Measurements from ENCODE around the gene CCDC181.

CCDC181 gene

DNA sequence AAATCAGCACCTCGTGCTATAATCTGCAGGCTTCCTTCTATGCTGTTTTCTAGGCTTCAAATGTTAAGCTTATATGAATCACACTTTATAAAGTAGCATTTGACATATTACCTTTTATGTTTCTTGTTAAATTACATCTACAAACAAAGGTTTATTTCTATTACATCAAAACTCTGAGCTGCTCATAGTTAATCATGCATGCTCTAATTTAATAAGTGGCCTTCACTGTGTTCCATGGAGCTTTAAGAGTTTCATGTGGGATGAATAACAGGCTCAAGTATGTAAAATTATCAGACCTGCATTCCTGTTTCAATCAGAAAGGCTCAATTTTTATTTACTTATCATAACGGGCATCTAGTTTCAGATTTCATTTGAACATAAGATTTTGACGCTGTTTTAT, 45.5 kb upstream of the CCDC181 start:
- no peak overlapping the region for H3K4ac ChIP-seq (ENCODE audit: low read depth in 1 of 2, low read length in 2 of 2)
- no peak for DNase-seq
- H3K18ac ChIP-seq (ENCODE audit: low read depth in 1 of 2, low read length in 2 of 2) = no peak overlapping the region
- no peak overlapping the region for H2AK5ac ChIP-seq (ENCODE audit: low read length, severe bottlenecking)
- H3K27ac ChIP-seq (ENCODE audit: low read length, poor library complexity, severe bottlenecking) = no peak overlapping the region
- H3K4me3 ChIP-seq (ENCODE audit: insufficient read depth in 1 of 2, low read depth in 1 of 2, low read length in 2 of 2) = no peak overlapping the region
- no peak overlapping the region for H2BK15ac ChIP-seq (ENCODE audit: low read depth, poor library complexity, severe bottlenecking)
- WGBS = no CpG with 5 or more reads among the region's 3 CpGs
- no peak overlapping the region for H3K4me2 ChIP-seq (ENCODE audit: low read length, poor library complexity, severe bottlenecking)
- no peak overlapping the region for H2BK12ac ChIP-seq (ENCODE audit: low read length in 2 of 2)
- no peaks in the 10 kb centered on the region for H3K9me3 ChIP-seq (ENCODE audit: control insufficient read depth, low read length)
- H3K36me3 ChIP-seq (ENCODE audit: control insufficient read depth in 1 of 2, insufficient read depth in 2 of 2, low read depth in 1 of 2, low read length in 2 of 2) = peaks cover 0 to 48% of the 10 kb centered on the region in 2 experiments
- H3K23ac ChIP-seq (ENCODE audit: low read length in 2 of 2) = no peak overlapping the region
- H4K8ac ChIP-seq (ENCODE audit: low read length) = no peak overlapping the region
- no peak overlapping the region for H2BK120ac ChIP-seq (ENCODE audit: low read depth, low read length)
- no peak overlapping the region for H4K91ac ChIP-seq (ENCODE audit: low read length)
- H2AFZ ChIP-seq (ENCODE audit: low read depth, low read length) = no peak overlapping the region
- no peak overlapping the region for H2BK5ac ChIP-seq (ENCODE audit: low read depth, low read length, poor library complexity, severe bottlenecking)
- no peaks in the 10 kb centered on the region for H3K27me3 ChIP-seq (ENCODE audit: control insufficient read depth in 1 of 2, insufficient read depth in 1 of 2, low read length in 2 of 2)
- H3K9ac ChIP-seq (ENCODE audit: low read length) = no peak overlapping the region
- H3K4me1 ChIP-seq (ENCODE audit: control insufficient read depth, insufficient read depth, low read depth, low read length) = no peaks in the 10 kb centered on the region
- H3K79me1 ChIP-seq (replicated peaks; ENCODE audit: low read length, poor library complexity, severe bottlenecking) = peaks cover 10% of the 10 kb centered on the region
- no peak overlapping the region for H3K14ac ChIP-seq (ENCODE audit: low read length in 2 of 2)

DNA sequence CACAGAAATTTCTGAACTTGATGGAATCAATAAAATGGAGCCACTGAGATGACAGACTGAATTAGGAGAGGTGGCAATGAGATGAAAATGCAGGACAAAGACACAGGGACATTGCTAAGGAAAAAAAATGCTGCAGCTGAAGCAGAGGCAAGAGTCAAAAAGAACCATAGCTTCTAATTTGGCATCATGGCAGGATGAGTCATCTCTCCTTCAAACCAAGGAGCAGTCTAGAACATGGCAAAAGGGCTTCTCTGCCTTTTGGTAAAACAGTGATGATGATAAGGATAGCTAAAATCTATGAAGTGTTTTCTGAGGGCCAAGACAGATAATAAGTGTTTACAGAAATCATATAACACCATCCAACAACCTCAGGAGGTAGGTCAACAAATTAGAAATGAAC, 41.7 kb upstream of the CCDC181 start:
- no peak overlapping the region for H4K91ac ChIP-seq (ENCODE audit: low read length)
- no peak overlapping the region for H3K27ac ChIP-seq (ENCODE audit: low read length, poor library complexity, severe bottlenecking)
- peaks cover 0 to 64% of the 10 kb centered on the region in 2 experiments for H3K36me3 ChIP-seq (ENCODE audit: control insufficient read depth in 1 of 2, insufficient read depth in 2 of 2, low read depth in 1 of 2, low read length in 2 of 2)
- no peak overlapping the region for H2BK15ac ChIP-seq (ENCODE audit: low read depth, poor library complexity, severe bottlenecking)
- H2AFZ ChIP-seq (ENCODE audit: low read depth, low read length) = no peak overlapping the region
- no peak overlapping the region for H3K4me3 ChIP-seq (ENCODE audit: insufficient read depth in 1 of 2, low read depth in 1 of 2, low read length in 2 of 2)
- peaks cover 2% of the 10 kb centered on the region for H3K79me1 ChIP-seq (replicated peaks; ENCODE audit: low read length, poor library complexity, severe bottlenecking)
- H2AK5ac ChIP-seq (ENCODE audit: low read length, severe bottlenecking) = no peak overlapping the region
- H3K4me2 ChIP-seq (ENCODE audit: low read length, poor library complexity, severe bottlenecking) = no peak overlapping the region
- H3K9ac ChIP-seq (ENCODE audit: low read length) = no peak overlapping the region
- no peaks in the 10 kb centered on the region for H3K27me3 ChIP-seq (ENCODE audit: control insufficient read depth in 1 of 2, insufficient read depth in 1 of 2, low read length in 2 of 2)
- no peak overlapping the region for H2BK120ac ChIP-seq (ENCODE audit: low read depth, low read length)
- no peak overlapping the region for H3K18ac ChIP-seq (ENCODE audit: low read depth in 1 of 2, low read length in 2 of 2)
- H4K8ac ChIP-seq (ENCODE audit: low read length) = no peak overlapping the region
- no peak overlapping the region for H3K23ac ChIP-seq (ENCODE audit: low read length in 2 of 2)
- no peak overlapping the region for H3K14ac ChIP-seq (ENCODE audit: low read length in 2 of 2)
- no peak for DNase-seq
- no peak overlapping the region for H2BK12ac ChIP-seq (ENCODE audit: low read length in 2 of 2)
- no peaks in the 10 kb centered on the region for H3K4me1 ChIP-seq (ENCODE audit: control insufficient read depth, insufficient read depth, low read depth, low read length)
- H3K4ac ChIP-seq (ENCODE audit: low read depth in 1 of 2, low read length in 2 of 2) = no peak overlapping the region
- H2BK5ac ChIP-seq (ENCODE audit: low read depth, low read length, poor library complexity, severe bottlenecking) = no peak overlapping the region
- no peaks in the 10 kb centered on the region for H3K9me3 ChIP-seq (ENCODE audit: control insufficient read depth, low read length)

DNA sequence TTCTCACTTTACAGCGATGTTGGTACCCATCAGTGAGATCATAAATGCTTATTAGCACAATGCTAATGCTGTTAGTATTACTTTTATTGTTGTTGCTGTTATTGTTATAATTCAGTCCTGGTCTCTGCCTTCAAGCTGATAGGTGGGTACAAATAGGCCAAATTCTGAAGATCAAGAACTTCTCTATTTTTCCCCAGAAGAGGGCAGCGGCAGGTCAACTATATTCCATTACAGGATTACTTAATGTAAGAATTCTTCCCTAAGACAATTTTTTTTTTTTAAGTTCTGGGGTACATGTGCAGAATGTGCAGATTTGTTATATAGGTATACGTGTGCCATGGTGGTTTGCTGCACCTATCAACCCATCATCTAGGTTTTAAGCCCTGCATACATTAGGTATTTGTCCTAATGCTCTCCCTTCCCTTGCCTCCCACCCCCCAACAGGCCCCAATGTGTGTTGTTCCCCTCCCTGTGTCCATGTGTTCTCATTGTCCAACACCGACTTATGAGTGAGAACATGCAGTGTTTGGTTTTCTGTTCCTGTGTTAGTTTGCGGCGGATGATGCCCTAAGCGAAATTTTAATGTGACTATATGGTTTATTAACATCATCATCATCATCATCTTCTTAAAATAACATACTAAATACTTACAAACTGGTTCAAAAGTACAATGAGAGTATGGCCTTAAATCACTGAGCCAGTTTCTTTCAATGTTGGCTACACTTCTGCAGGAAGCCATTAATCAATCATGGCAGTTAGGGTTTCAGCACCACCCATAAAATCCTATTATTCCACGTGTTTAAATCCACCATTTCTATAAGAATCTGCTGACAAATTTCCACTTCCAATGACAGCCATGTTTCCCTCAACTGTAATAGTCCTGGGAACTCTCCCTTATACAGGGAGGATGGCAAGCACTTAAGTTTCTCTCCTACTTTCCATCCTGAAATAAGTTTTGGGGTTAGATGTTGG, 39.3 kb upstream of the CCDC181 start:
- no peak overlapping the region for H4K91ac ChIP-seq (ENCODE audit: low read length)
- 76% methylated on average over 3 of the region's 8 CpGs for WGBS
- no peak overlapping the region for H2AFZ ChIP-seq (ENCODE audit: low read depth, low read length)
- H2BK12ac ChIP-seq (ENCODE audit: low read length in 2 of 2) = no peak overlapping the region
- H3K4me1 ChIP-seq (ENCODE audit: control insufficient read depth, insufficient read depth, low read depth, low read length) = no peaks in the 10 kb centered on the region
- no peak overlapping the region for H2AK5ac ChIP-seq (ENCODE audit: low read length, severe bottlenecking)
- H2BK15ac ChIP-seq (ENCODE audit: low read depth, poor library complexity, severe bottlenecking) = no peak overlapping the region
- no peak overlapping the region for H3K27ac ChIP-seq (ENCODE audit: low read length, poor library complexity, severe bottlenecking)
- no peak overlapping the region for H3K9ac ChIP-seq (ENCODE audit: low read length)
- no peaks in the 10 kb centered on the region for H3K27me3 ChIP-seq (ENCODE audit: control insufficient read depth in 1 of 2, insufficient read depth in 1 of 2, low read length in 2 of 2)
- H3K23ac ChIP-seq (ENCODE audit: low read length in 2 of 2) = no peak overlapping the region
- peaks cover 0 to 59% of the 10 kb centered on the region in 2 experiments for H3K36me3 ChIP-seq (ENCODE audit: control insufficient read depth in 1 of 2, insufficient read depth in 2 of 2, low read depth in 1 of 2, low read length in 2 of 2)
- H3K4me3 ChIP-seq (ENCODE audit: insufficient read depth in 1 of 2, low read depth in 1 of 2, low read length in 2 of 2) = no peak overlapping the region
- peaks cover 2% of the 10 kb centered on the region for H3K79me1 ChIP-seq (replicated peaks; ENCODE audit: low read length, poor library complexity, severe bottlenecking)
- H4K8ac ChIP-seq (ENCODE audit: low read length) = no peak overlapping the region
- H3K14ac ChIP-seq (ENCODE audit: low read length in 2 of 2) = no peak overlapping the region
- no peaks in the 10 kb centered on the region for H3K9me3 ChIP-seq (ENCODE audit: control insufficient read depth, low read length)
- DNase-seq = peak; percentile 62
- no peak overlapping the region for H2BK5ac ChIP-seq (ENCODE audit: low read depth, low read length, poor library complexity, severe bottlenecking)
- H3K4ac ChIP-seq (ENCODE audit: low read depth in 1 of 2, low read length in 2 of 2) = no peak overlapping the region
- no peak overlapping the region for H3K4me2 ChIP-seq (ENCODE audit: low read length, poor library complexity, severe bottlenecking)
- H3K18ac ChIP-seq (ENCODE audit: low read depth in 1 of 2, low read length in 2 of 2) = no peak overlapping the region
- H2BK120ac ChIP-seq (ENCODE audit: low read depth, low read length) = no peak overlapping the region

DNA sequence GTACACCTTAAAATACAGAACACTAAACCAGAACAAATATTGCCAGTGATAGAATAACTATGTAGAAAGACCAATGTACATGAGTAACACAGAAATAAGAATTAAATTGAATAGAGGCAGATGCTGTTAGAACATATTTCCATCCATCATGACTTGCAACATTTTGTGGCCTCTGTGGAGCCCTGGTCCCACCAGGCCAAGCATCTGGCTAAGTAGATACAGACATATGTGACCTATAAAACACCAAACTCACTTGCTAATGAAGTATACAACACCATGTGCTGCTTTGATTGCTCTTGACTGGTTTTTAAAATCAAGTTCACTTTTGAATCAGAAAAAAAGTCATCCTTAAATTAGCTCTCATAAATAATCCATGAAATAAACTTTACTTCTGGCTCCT, 38.0 kb upstream of the CCDC181 start:
- Histone ChIP-seq H2AK5ac (ENCODE audit: low read length, severe bottlenecking) (no peak overlapping the region), H3K4me2 (ENCODE audit: low read length, poor library complexity, severe bottlenecking) (no peak overlapping the region), H3K4me1 (ENCODE audit: control insufficient read depth, insufficient read depth, low read depth, low read length) (no peaks in the 10 kb centered on the region), H4K8ac (ENCODE audit: low read length) (no peak overlapping the region), H4K91ac (ENCODE audit: low read length) (no peak overlapping the region), H2BK15ac (ENCODE audit: low read depth, poor library complexity, severe bottlenecking) (no peak overlapping the region), H2BK120ac (ENCODE audit: low read depth, low read length) (no peak overlapping the region), H3K18ac (ENCODE audit: low read depth in 1 of 2, low read length in 2 of 2) (no peak overlapping the region), H3K36me3 (ENCODE audit: control insufficient read depth in 1 of 2, insufficient read depth in 2 of 2, low read depth in 1 of 2, low read length in 2 of 2) (peaks cover 0 to 57% of the 10 kb centered on the region in 2 experiments), H2BK12ac (ENCODE audit: low read length in 2 of 2) (no peak overlapping the region), H3K9me3 (ENCODE audit: control insufficient read depth, low read length) (no peaks in the 10 kb centered on the region), H3K23ac (ENCODE audit: low read length in 2 of 2) (no peak overlapping the region), H3K27me3 (ENCODE audit: control insufficient read depth in 1 of 2, insufficient read depth in 1 of 2, low read length in 2 of 2) (no peaks in the 10 kb centered on the region), H3K4ac (ENCODE audit: low read depth in 1 of 2, low read length in 2 of 2) (no peak overlapping the region), H3K27ac (ENCODE audit: low read length, poor library complexity, severe bottlenecking) (no peak overlapping the region), H2AFZ (ENCODE audit: low read depth, low read length) (no peak overlapping the region), H3K79me1 (replicated peaks; ENCODE audit: low read length, poor library complexity, severe bottlenecking) (peaks cover 2% of the 10 kb centered on the region), H2BK5ac (ENCODE audit: low read depth, low read length, poor library complexity, severe bottlenecking) (no peak overlapping the region), H3K9ac (ENCODE audit: low read length) (no peak overlapping the region), H3K14ac (ENCODE audit: low read length in 2 of 2) (no peak overlapping the region), H3K4me3 (ENCODE audit: insufficient read depth in 1 of 2, low read depth in 1 of 2, low read length in 2 of 2) (no peak overlapping the region)
- DNase-seq = no peak

All from mesenchymal stem cell (in vitro differentiated cells and primary cell).